ENCODE data around the gene SFMBT1. TPM values are rescaled to one million over a fixed set of nuclear protein-coding genes. Genes with fewer than 3 reads are reported as not detected.

The SFMBT1 gene
- total RNA-seq, 1 donor, result 7.5 TPM

GRCh38 chr3:52871761-52872160, 174.1 kb downstream of the SFMBT1 start:
- TF ChIP-seq, protein P1, sequence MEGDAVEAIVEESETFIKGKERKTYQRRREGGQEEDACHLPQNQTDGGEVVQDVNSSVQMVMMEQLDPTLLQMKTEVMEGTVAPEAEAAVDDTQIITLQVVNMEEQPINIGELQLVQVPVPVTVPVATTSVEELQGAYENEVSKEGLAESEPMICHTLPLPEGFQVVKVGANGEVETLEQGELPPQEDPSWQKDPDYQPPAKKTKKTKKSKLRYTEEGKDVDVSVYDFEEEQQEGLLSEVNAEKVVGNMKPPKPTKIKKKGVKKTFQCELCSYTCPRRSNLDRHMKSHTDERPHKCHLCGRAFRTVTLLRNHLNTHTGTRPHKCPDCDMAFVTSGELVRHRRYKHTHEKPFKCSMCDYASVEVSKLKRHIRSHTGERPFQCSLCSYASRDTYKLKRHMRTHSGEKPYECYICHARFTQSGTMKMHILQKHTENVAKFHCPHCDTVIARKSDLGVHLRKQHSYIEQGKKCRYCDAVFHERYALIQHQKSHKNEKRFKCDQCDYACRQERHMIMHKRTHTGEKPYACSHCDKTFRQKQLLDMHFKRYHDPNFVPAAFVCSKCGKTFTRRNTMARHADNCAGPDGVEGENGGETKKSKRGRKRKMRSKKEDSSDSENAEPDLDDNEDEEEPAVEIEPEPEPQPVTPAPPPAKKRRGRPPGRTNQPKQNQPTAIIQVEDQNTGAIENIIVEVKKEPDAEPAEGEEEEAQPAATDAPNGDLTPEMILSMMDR (IDR thresholded peaks at IDR 0.05; ENCODE audit: insufficient read depth, low read length), result no peak
- DNase-seq (ENCODE audit: low read depth), result no peak

GRCh38 chr3:52870471-52870870, 175.4 kb downstream of the SFMBT1 start:
- TF ChIP-seq, protein P1 (IDR thresholded peaks at IDR 0.05; ENCODE audit: insufficient read depth, low read length), result no peak
- no peak for DNase-seq (ENCODE audit: low read depth)
- no peak overlapping the region for H3K4me3 ChIP-seq (ENCODE audit: low read depth, low read length)

More at GRCh38 chr3:52871761-52872160, 174.1 kb downstream of the SFMBT1 start:
- no peak overlapping the region for H3K4me3 ChIP-seq (ENCODE audit: low read depth, low read length)

DNA sequence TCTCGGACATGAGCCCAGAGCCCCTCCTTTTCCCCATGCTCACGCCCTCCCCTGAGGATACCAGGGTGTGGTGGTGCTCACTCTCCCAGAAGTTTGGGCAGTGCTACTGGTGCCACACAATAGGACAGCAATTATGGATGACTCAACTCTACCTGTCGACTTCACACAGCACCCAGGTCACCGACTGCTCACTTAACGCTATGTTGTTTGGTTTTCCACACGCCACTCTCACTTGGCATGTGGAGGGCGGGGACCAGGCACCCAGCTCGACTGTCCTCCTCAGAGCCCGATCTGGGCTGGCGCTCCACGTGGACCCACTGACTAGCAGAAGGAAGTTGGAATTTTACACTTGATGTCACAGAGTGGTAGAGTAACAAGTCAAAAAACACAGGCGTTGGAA, 179.4 kb downstream of the SFMBT1 start:
- TF ChIP-seq, protein P1 (IDR thresholded peaks at IDR 0.05; ENCODE audit: insufficient read depth, low read length), result no peak
- no peak overlapping the region for H3K4me3 ChIP-seq (ENCODE audit: low read depth, low read length)

DNA sequence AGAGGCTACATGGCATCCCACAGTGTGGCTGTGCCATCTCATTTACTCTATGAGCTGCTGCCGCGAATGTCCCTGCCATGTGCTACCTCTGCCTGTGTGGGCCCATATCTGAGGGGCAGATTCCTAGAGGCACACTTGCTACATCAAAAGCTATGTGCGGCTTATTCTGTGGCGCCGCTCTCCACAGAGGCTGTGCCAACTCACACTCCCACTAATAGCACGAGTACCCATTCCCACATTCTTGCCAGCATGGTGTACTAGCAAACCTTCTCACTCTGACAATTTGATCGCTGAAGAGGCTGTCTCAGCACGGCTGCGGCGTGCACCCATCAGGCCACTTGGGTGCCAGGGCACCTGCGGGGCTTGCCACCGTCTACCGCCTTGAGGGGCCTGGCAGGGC, 179.9 kb downstream of the SFMBT1 start:
- no peak overlapping the region for H3K4me3 ChIP-seq (ENCODE audit: low read depth, low read length)
- TF ChIP-seq, protein P1 (IDR thresholded peaks at IDR 0.05; ENCODE audit: insufficient read depth, low read length), result no peak
- DNase-seq (ENCODE audit: low read depth), result no peak

More for the DNA sequence above, 179.4 kb downstream of the SFMBT1 start:
- no peak for DNase-seq (ENCODE audit: low read depth)

- DNase-seq (ENCODE audit: low read depth), result no peak
- H3K4me3 ChIP-seq (ENCODE audit: low read depth, low read length), result no peak overlapping the region
- TF ChIP-seq, protein P1 (IDR thresholded peaks at IDR 0.05; ENCODE audit: insufficient read depth, low read length), result no peak
These were observed 185.5 kb downstream of the SFMBT1 start for GRCh38 chr3:52860424-52860768.

- no peak for DNase-seq (ENCODE audit: low read depth)
- H3K4me3 ChIP-seq (ENCODE audit: low read depth, low read length), result no peak overlapping the region
- TF ChIP-seq, protein P1 (IDR thresholded peaks at IDR 0.05; ENCODE audit: insufficient read depth, low read length), result no peak
These were observed 186.0 kb downstream of the SFMBT1 start for GRCh38 chr3:52859686-52860423.

- TF ChIP-seq, protein P1 (IDR thresholded peaks at IDR 0.05; ENCODE audit: insufficient read depth, low read length), result no peak
These were observed 188.0 kb downstream of the SFMBT1 start for GRCh38 chr3:52857864-52858263.

More at GRCh38 chr3:52857864-52858263, 188.0 kb downstream of the SFMBT1 start:
- DNase-seq (ENCODE audit: low read depth), result no peak
- no peak overlapping the region for H3K4me3 ChIP-seq (ENCODE audit: low read depth, low read length)

All from fibroblast of the aortic adventitia (primary cell).